ENCODE results near the gene SZRD1.

SZRD1 gene

GRCh38 chr1:16394977-16395376 is 27.9 kb downstream of the SZRD1 start:
- H3K4me3 ChIP-seq (ENCODE audit: low read depth, low read length) = no peak overlapping the region
- no peak for TF ChIP-seq CTCF (IDR thresholded peaks at IDR 0.05; ENCODE audit: low read depth, low read length, missing control alignments)
- DNase-seq (ENCODE audit: low read depth) = no peak
- in situ Hi-C loops (cut with HindIII; ENCODE audit: low sequenced_read_pairs) = no loop called here

GRCh38 chr1:16396591-16396990 is 29.5 kb downstream of the SZRD1 start:
- in situ Hi-C loops (cut with HindIII; ENCODE audit: low sequenced_read_pairs) = no loop called here
- no peak for TF ChIP-seq CTCF (IDR thresholded peaks at IDR 0.05; ENCODE audit: low read depth, low read length, missing control alignments)
- H3K4me3 ChIP-seq (ENCODE audit: low read depth, low read length) = no peak overlapping the region
- peak; percentile 59 for DNase-seq (ENCODE audit: low read depth)

- no peak for DNase-seq (ENCODE audit: low read depth)
- H3K4me3 ChIP-seq (ENCODE audit: low read depth, low read length) = no peak overlapping the region
- no peak for TF ChIP-seq CTCF (IDR thresholded peaks at IDR 0.05; ENCODE audit: low read depth, low read length, missing control alignments)
- in situ Hi-C loops (cut with HindIII; ENCODE audit: low sequenced_read_pairs) = no loop called here
Observed at GRCh38 chr1:16397120-16397519, 30.1 kb downstream of the SZRD1 start.

GRCh38 chr1:16398371-16398953 is 31.4 kb downstream of the SZRD1 start:
- no peak for TF ChIP-seq CTCF (IDR thresholded peaks at IDR 0.05; ENCODE audit: low read depth, low read length, missing control alignments)
- in situ Hi-C loops (cut with HindIII; ENCODE audit: low sequenced_read_pairs) = no loop called here
- no peak for DNase-seq (ENCODE audit: low read depth)
- no peak overlapping the region for H3K4me3 ChIP-seq (ENCODE audit: low read depth, low read length)

GRCh38 chr1:16402742-16403141 is 35.7 kb downstream of the SZRD1 start:
- no peak for DNase-seq (ENCODE audit: low read depth)
- no peak for TF ChIP-seq CTCF (IDR thresholded peaks at IDR 0.05; ENCODE audit: low read depth, low read length, missing control alignments)
- in situ Hi-C loops (cut with HindIII; ENCODE audit: low sequenced_read_pairs) = no loop called here
- no peak overlapping the region for H3K4me3 ChIP-seq (ENCODE audit: low read depth, low read length)

GRCh38 chr1:16405441-16405840 is 38.4 kb downstream of the SZRD1 start:
- no peak overlapping the region for H3K4me3 ChIP-seq (ENCODE audit: low read depth, low read length)
- in situ Hi-C loops (cut with HindIII; ENCODE audit: low sequenced_read_pairs) = no loop called here
- no peak for DNase-seq (ENCODE audit: low read depth)
- TF ChIP-seq CTCF (IDR thresholded peaks at IDR 0.05; ENCODE audit: low read depth, low read length, missing control alignments) = no peak
